H1 (cell line): ENCODE measurements around the gene FBXW10B.
"Not testable (repeated sequence)": the region's sequence is repeated elsewhere in the genome, so short reads cannot be mapped to it uniquely, and the experiment has no call there.

Experiments used
- ATF2 ChIP-seq: IDR thresholded peaks from 2 replicates; pipeline ENCODE4 v1.6.1; 2012; ENCODE audit warnings: low read length, inconsistent platforms
- CTCF ChIP-seq, 3 experiments: IDR thresholded peaks; 1 replicate in 2 of 3; 2 replicates in 1 of 3; pipeline versions ENCODE4 v1.5.1 to v1.6.1; 2011; ENCODE audit warnings: low read length in 3 of 3, mild to moderate bottlenecking in 3 of 3, inconsistent platforms in 2 of 3, low read depth in 1 of 3, moderate library complexity in 1 of 3; ENCODE audit not compliant: insufficient read depth in 1 of 3; ENCODE audit errors: control extremely low read depth in 1 of 3
- GABPA ChIP-seq: IDR thresholded peaks from 2 replicates; pipeline ENCODE4 v1.6.1; 2011; ENCODE audit warnings: mild to moderate bottlenecking, low read length, moderate library complexity, borderline replicate concordance; ENCODE audit not compliant: insufficient read depth
- JUN ChIP-seq: IDR thresholded peaks from 2 replicates; pipeline ENCODE4 v1.6.1; 2011; ENCODE audit warnings: low read depth, mild to moderate bottlenecking, improper control_type of control experiment, low read length
- POLR2A ChIP-seq, 2 experiments: IDR thresholded peaks; 1 replicate in 1 of 2; 2 replicates in 1 of 2; pipeline ENCODE4 v1.6.1; 2011; ENCODE audit warnings: low read depth in 2 of 2, low read length in 2 of 2, mild to moderate bottlenecking in 2 of 2; ENCODE audit errors: control extremely low read depth in 1 of 2
- POLR2AphosphoS5 ChIP-seq: IDR thresholded peaks from 2 replicates; pipeline ENCODE4 v1.6.1; 2011; ENCODE audit warnings: low read depth, low read length
- RBBP5 ChIP-seq: IDR thresholded peaks from 2 replicates; pipeline ENCODE4 v1.7.1; 2012; ENCODE audit warnings: low read depth, mild to moderate bottlenecking, inconsistent platforms, low read length, moderate library complexity, borderline replicate concordance
- YY1 ChIP-seq: IDR thresholded peaks from 2 replicates; pipeline ENCODE4 v1.6.1; 2011; ENCODE audit warnings: low read depth, mild to moderate bottlenecking, low read length

GRCh38 chr17:15630930-15631453, 11.5 kb upstream of the FBXW10B start:
- not testable (repeated sequence) for TF ChIP-seq GABPA; POLR2A (IDR thresholded peaks at IDR 0.05; ENCODE audit: control extremely low read depth in 1 of 2, low read depth in 2 of 2, low read length in 2 of 2); CTCF (IDR thresholded peaks at IDR 0.05; ENCODE audit: control extremely low read depth in 1 of 3, insufficient read depth in 1 of 3, low read depth in 1 of 3, low read length in 3 of 3); JUN; RBBP5; YY1; ATF2; POLR2AphosphoS5
